Measurements from ENCODE around the gene SRPRB.

GRCh38 chr3:133840767-133841166 lies 35.2 kb downstream of the SRPRB start:
- no peak for TF ChIP-seq CBX3 (IDR thresholded peaks at IDR 0.05; ENCODE audit: borderline replicate concordance in 1 of 2, low read length in 2 of 2)
- TF ChIP-seq SMARCC2 (IDR thresholded peaks at IDR 0.05; ENCODE audit: low read depth) = no peak
